Dermis blood vessel endothelial cell (primary cell): ENCODE data around the gene TUFT1. TPM values are rescaled to one million over a fixed set of nuclear protein-coding genes. Genes with fewer than 3 reads are reported as not detected.
"Not testable (repeated sequence)": the region's sequence is repeated elsewhere in the genome, so short reads cannot be mapped to it uniquely, and the experiment has no call there.

ENCODE experiments used
- DNase-seq: peaks from one replicate; pipeline ENCODE4 v3.0.0; 2010
- total RNA-seq: library from RNA; depleted of rRNA; stranded (reverse); fragments of >200 nt; gene quantifications from 2 replicates; pipeline ENCODE4 v1.2.3, GENCODE V29; 2014

TUFT1 gene
- total RNA-seq, 1 donor from 2014 or later = 8.2 TPM

DNA sequence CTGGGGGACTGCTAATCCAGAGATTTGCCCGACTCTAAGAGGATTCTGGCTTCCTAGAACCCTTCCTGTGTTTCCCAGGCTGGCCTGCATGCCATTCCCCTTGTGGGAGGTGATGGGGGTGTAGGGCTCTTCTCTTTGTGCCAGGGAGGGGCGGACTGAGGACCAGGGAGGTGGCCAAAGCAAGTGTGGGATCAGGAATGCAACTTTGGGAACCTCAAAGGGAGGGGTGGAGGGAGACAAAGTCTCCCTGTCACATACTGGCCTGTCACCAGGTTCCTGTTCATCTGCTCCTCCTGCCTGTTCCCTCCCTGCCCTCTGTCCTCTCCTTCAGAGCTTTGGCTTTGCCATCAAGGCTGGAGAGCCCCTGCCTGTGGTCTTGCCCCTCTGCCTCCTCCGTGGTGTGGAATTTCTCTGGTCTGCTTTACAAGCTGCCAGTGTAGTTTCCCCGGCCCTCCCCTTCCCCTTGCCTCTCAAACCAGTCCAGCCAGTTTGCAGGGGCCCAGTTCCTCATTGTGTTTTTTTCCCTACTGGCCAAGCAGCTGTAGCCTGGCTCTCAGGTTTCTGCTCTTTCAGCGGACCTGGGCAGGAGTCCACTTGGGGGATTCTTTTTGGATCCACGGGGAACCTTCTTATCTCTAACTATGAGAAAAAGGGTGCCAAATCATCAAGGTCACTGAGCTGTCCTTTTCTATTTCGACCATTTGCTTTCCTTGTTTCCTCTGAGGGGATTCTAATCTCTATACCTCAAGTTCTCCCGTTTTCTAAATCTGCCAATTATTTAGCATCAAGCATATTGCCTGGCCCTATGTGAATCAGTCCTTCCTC, 27.1 kb upstream of the TUFT1 start:
- no peak for DNase-seq

GRCh38 chr1:151513626-151514121, 26.4 kb upstream of the TUFT1 start:
- DNase-seq = peak; percentile 47

DNA sequence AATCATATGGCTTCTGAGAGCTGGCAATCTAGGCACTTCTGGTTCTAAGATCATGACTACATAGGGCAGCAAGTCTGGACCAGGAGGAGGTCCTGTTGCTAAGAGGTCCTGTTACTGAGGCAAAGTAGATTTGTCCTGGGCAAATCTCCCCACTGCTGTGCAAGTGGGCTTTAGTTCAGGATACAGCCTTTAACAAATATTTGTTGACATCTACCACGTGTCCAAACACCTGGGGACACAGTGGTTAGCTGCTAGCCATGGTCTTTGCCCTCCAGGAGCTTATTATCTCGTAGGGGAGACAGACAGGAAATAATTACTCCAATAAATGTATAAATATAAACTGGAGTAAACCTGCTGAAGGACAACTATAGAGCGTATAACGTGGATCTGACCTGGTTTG, 25.7 kb upstream of the TUFT1 start:
- no peak for DNase-seq

DNA sequence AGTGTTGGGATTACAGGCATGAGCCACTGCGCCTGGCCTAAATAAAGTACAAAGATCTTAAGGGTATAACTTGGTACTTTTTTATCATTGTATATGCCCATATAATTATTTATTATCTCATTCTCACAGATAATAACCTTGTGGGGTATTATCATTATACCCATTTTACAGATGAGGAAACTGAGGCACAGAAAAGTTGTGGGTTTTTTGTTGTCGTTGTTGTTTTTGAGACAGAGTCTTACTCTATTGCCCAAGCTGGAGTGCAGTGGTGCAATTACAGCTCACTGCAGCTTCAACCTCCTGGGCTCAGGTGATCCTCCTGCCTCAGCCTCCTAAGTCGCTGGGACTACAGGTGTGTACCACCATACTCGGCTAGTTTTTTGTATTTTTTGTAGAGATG, 24.8 kb upstream of the TUFT1 start:
- DNase-seq = no peak

DNA sequence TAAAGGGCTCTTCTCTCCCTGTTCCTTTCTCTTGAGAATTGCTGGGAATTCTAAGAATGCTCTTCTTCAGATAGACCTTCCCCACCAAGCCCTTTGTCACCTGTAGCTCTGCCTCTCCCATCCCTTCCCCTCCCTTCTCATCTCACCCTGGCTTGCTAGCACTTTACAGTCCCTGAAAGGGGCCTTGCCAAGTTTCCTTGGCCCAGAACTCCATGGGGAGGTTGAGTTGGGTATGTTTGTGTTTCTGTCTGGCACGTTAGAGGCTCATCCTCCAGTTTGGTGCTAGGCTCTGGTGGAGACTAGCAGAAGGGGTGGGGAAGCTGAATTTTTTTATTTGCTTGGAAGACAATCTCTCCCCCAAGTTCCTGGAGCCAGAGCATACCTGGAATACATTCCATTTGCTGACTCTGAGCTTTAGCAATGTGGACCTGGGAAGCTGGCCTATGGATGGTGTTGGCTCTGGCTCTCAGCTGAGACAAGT, 24.0 kb upstream of the TUFT1 start:
- no peak for DNase-seq

DNA sequence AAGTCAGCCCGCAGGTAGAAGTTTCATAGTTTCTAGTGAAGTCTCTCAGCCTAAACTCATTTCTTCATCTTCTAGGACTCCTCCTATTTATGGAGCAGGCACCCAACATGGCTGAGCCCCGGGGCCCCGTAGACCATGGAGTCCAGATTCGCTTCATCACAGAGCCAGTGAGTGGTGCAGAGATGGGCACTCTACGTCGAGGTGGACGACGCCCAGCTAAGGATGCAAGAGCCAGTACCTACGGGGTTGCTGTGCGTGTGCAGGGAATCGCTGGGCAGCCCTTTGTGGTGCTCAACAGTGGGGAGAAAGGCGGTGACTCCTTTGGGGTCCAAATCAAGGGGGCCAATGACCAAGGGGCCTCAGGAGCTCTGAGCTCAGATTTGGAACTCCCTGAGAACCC, 21.7 kb upstream of the TUFT1 start:
- no peak for DNase-seq

DNA sequence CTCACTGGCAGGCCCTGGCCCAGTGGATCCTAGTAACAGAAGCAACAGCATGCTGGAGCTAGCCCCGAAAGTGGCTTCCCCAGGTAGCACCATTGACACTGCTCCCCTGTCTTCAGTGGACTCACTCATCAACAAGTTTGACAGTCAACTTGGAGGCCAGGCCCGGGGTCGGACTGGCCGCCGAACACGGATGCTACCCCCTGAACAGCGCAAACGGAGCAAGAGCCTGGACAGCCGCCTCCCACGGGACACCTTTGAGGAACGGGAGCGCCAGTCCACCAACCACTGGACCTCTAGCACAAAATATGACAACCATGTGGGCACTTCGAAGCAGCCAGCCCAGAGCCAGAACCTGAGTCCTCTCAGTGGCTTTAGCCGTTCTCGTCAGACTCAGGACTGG, 21.2 kb upstream of the TUFT1 start:
- DNase-seq = no peak

DNA sequence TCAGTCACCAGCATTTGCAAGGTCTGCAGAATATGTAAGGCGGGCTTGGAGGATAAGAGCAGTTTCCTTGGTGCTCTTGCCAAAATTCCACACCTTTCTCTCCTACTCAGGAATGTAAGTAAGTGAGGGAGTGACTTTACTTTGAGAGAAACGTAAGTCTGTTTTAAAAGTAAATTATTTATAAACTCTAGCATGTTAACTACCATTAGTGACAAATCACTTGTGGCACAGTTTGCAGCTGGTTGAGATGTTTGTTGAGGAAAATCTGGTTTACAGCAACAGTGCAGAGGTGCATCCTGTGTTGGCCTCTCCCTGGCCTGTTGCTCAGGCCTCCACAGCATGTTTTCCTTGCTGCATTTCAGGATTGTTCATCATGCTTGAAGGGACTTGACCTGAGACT, 20.4 kb upstream of the TUFT1 start:
- DNase-seq = no peak

DNA sequence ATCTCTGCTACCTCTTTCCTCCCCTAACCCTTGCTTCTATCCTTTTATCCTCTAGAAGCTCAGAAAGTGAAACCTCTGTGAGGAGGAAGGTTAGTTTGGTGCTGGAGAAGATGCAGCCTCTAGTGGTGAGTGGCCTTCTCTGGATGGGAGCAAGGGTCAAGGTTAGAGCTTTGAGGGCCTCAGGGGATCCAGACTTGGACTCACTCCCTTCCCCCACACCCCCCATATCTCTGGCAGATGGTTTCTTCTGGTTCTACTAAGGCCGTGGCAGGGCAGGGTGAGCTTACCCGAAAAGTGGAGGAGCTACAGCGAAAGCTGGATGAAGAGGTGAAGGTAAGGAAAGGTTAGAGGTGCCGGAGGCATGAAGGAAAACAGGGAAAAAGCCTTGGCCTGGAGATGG, 19.8 kb upstream of the TUFT1 start:
- DNase-seq = no peak

- not testable (repeated sequence) for DNase-seq
Measured at GRCh38 chr1:151522427-151522826, 17.7 kb upstream of the TUFT1 start.

DNA sequence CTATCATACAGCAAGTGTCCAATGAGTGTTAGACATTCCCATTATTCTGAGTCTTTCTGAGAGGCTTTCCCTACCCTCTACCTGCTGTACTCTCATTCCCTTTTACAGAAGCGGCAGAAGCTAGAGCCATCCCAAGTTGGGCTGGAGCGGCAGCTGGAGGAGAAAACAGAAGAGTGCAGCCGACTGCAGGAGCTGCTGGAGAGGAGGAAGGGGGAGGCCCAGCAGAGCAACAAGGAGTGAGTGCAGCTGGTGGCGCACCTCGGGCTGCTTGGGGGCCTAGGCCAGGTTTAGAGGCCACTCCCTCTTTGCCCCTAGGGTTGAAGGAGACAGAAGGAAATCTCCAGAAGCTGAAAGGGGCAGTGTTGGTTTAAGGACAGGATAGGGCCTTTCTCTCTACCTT, 16.8 kb upstream of the TUFT1 start:
- no peak for DNase-seq

GRCh38 chr1:151524736-151525135, 15.4 kb upstream of the TUFT1 start:
- DNase-seq = no peak

DNA sequence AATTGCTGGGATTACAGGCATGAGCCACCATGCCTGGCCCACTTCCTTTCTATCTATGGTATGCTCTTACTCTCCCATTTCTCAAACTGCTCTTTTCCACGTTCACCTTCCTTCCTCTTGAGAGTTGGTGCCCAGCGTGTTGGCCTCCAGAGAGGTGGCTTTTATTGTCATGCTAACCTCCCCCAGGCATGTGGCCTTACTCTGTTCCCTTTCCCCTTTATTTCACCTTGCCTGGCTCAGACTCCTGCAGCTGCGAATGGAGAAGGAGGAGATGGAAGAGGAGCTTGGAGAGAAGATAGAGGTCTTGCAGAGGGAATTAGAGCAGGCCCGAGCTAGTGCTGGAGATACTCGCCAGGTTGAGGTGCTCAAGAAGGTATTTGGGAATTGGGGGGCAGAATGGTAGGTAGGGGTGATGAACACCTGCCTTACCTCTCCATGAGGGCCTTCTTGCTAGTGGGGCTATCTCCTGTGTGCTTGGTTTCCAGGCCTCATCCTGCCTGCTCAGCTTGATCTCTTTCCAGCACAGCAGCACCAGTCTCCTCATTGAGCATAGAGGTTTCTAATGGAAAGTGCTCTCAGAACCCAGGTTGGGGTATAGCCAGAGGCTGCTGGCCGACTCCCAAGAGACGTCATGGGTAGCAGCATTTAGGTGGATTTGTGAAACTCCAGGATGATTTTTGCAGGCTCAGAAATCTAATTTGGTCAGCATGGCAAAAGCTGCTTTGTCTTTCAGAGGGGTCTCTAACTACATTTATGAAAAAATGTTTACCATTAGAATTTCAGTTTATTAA, 13.2 kb upstream of the TUFT1 start:
- no peak for DNase-seq

DNA sequence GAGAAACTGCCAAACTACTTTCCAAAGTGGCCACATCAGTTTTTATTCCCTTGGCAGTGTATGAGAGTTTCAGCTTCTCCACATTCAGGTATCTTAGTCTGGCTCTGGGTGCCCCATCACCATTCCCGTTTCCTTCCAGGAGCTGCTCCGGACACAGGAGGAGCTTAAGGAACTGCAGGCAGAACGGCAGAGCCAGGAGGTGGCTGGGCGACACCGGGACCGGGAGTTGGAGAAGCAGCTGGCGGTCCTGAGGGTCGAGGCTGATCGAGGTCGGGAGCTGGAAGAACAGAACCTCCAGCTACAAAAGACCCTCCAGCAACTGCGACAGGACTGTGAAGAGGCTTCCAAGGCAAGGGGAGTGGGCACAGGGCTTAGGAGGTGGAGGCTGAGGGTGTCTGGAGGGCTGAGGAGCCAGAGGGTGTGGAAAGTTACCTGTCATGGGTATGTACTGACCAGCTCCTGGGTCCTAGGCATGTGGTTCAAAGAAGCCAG, 10.9 kb upstream of the TUFT1 start:
- no peak for DNase-seq

GRCh38 chr1:151529781-151530180, 10.3 kb upstream of the TUFT1 start:
- no peak for DNase-seq

DNA sequence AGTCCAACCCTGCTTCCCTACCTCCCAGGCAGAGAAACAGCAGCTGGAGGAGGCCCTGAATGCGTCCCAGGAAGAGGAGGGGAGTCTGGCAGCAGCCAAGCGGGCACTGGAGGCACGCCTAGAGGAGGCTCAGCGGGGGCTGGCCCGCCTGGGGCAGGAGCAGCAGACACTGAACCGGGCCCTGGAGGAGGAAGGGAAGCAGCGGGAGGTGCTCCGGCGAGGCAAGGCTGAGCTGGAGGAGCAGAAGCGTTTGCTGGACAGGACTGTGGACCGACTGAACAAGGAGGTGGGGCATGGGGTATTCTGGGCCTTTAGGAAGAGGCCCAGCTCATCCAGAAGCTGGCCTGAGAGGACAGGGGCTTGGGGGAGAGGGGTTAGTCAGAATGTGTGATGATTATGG, 9.6 kb upstream of the TUFT1 start:
- DNase-seq = no peak

GRCh38 chr1:151533870-151534269, 6.2 kb upstream of the TUFT1 start:
- no peak for DNase-seq

DNA sequence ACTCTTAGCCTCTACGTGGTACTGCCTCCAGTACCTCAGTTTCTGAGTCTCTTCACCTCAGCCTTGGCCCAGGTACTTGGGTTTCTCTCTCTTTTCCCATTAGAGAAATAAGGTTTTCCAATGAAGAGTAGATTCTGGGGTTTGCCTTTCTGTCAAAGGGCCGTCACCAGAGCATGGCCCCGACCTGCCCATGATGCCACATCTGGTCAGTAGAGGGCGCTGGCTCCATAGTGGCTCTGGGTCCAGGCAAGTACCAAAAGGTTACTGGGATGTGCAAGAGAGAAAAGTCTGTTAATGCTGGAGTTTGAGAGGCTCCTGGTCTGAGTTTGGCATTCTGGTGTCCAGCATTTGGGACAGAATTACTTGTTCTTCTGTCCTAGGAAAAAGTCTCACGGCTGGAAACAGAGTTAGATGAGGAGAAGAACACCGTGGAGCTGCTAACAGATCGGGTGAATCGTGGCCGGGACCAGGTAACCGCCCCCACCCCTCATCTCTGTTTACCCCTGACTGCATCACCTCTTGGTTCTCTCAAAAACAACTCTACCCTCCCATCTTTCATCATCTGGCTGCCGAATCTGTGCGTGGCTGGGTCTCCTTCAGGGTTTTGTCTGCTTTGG, 5.3 kb upstream of the TUFT1 start:
- peak; percentile 87 for DNase-seq

DNA sequence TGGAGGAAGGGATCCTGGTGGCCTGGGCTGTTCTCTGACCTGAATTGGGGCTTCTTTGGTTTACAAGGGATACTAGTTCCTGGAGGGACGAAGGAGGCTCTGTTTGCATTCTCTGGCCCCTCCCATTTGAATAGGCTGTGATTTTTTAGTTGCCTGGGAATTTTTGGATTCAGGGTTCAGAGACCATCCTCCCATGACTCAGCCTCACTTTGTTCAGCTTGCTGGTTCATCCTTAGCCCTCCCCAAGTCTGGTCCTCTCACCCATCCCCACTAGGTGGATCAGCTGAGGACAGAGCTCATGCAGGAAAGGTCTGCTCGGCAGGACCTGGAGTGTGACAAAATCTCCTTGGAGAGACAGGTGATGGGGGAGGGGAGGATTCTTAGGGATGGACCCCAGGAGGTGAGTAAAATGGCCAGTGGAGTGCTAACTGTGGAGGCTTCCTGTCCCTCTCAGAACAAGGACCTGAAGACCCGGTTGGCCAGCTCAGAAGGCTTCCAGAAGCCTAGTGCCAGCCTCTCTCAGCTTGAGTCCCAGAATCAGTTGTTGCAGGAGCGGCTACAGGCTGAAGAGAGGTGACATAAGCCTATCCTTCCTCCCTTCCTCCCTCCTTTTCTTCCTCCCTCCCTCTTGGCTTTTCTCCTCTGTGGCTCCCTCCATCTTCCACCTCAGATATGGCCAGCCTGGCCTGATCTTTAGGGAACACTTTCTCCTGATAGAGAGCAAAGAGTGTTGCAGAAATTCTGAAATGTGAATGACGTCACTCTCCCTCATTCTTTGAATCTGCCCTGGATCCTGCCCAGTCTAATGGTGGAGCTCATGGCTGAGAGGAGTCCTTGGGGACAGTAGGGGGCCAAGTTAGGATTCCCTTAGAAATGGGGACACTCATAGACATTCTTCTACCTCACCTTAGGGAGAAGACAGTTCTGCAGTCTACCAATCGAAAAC, 4.5 kb upstream of the TUFT1 start:
- DNase-seq = no peak

DNA sequence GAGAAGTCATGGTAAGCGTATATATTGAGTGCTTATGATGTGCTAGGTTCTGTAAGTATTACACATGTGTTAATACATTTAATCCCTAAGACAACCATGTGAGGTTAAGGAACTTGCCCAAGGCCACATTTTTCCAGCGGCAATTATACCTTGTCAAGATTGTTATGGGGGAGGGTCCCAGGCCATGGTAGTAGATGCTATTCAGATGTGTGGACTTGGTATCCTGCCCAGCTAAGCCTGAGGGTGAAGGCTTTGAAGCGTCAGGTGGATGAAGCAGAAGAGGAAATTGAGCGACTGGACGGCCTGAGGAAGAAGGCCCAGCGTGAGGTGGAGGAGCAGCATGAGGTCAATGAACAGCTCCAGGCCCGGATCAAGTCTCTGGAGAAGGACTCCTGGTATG, 3.6 kb upstream of the TUFT1 start:
- DNase-seq = no peak

GRCh38 chr1:151537112-151537511, 3.0 kb upstream of the TUFT1 start:
- peak; percentile 65 for DNase-seq
